Spleen (tissue), 7 donors: ENCODE data around the gene ZNF740.

Source experiments
- POLR2A ChIP-seq, 3 donors: fragments of 450-650 bp; IDR thresholded peaks; one replicate each; pipeline ENCODE4 v1.5.1; 2017; ENCODE audit warnings: antibody characterized with exemption in 3 of 3, mild to moderate bottlenecking in 1 of 3
- POLR2AphosphoS5 ChIP-seq, 3 donors: sonication (generic); formaldehyde crosslinking; IDR thresholded peaks; one replicate each; pipeline ENCODE4 v1.5.1; 2017; ENCODE audit warnings: antibody characterized with exemption in 3 of 3
- TF ChIP-seq, protein P1 (sequence below), 11 experiments: fragments of 200-600 bp in 7 of 11; fragments of 450-650 bp in 4 of 11; sonication (generic) in 4 of 11; IDR thresholded peaks in 8 of 11; conservative IDR thresholded peaks in 3 of 11; 1 replicate in 7 of 11; 2 replicates in 4 of 11; pipeline versions ENCODE4 v1.4.0 to v1.8.0; 2016 to 2021; ENCODE audit warnings: antibody characterized with exemption in 11 of 11, inconsistent platforms in 4 of 11, mild to moderate bottlenecking in 1 of 11
- donor health status: DM: no; HTN: no; CAD: no; lungs with moderate emphysema.
- donor health status: DM: no; HTN: no; CAD: no.
- donor health status: DM: no; HTN: no; CAD: no.

DNA sequence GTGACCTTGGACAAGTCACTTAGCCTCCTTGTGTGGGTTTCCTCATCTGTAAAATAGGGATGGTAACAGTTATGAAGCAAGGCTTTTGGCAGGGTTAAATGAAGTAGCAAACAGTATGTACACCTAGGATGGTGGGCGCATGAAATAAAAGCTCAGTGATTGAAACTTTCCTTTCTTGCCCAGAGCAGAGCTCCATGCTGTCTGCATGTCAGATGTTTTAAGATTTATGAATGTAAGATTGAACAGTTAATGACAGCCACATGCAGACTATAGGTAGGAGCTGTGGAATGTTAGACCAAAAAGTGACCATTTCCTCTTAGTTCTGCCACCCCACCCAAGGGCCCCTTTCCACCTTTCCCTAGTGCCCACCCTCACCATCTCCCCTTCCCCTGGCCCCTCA is 14.5 kb downstream of the ZNF740 start:
- TF ChIP-seq, protein P1, sequence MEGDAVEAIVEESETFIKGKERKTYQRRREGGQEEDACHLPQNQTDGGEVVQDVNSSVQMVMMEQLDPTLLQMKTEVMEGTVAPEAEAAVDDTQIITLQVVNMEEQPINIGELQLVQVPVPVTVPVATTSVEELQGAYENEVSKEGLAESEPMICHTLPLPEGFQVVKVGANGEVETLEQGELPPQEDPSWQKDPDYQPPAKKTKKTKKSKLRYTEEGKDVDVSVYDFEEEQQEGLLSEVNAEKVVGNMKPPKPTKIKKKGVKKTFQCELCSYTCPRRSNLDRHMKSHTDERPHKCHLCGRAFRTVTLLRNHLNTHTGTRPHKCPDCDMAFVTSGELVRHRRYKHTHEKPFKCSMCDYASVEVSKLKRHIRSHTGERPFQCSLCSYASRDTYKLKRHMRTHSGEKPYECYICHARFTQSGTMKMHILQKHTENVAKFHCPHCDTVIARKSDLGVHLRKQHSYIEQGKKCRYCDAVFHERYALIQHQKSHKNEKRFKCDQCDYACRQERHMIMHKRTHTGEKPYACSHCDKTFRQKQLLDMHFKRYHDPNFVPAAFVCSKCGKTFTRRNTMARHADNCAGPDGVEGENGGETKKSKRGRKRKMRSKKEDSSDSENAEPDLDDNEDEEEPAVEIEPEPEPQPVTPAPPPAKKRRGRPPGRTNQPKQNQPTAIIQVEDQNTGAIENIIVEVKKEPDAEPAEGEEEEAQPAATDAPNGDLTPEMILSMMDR (IDR thresholded peaks at IDR 0.05 in 8 of 11, conservative IDR thresholded peaks at IDR 0.05 in 3 of 11) = no peak
- TF ChIP-seq POLR2AphosphoS5 (IDR thresholded peaks at IDR 0.05) = no peak
- TF ChIP-seq POLR2A (IDR thresholded peaks at IDR 0.05) = no peak
